Glutamatergic neuron (in vitro differentiated cells): ENCODE measurements around the gene SHANK1. TPM values are rescaled to one million over a fixed set of nuclear protein-coding genes. Genes with fewer than 3 reads are reported as not detected.

ENCODE experiments used
- DNase-seq: peaks from one replicate; pipeline ENCODE4 v3.0.0; 2022
- H3K27ac Mint-ChIP-seq: one replicate; pipeline ENCODE4 v1.8.0; 2020; ENCODE audit warnings: mild to moderate bottlenecking, mixed read lengths, inconsistent platforms; ENCODE audit not compliant: unreplicated experiment
- H3K27me3 Mint-ChIP-seq: one replicate; pipeline ENCODE4 v1.8.0; 2020; ENCODE audit warnings: mild to moderate bottlenecking, moderate library complexity, mixed read lengths, inconsistent platforms; ENCODE audit not compliant: unreplicated experiment
- H3K36me3 Mint-ChIP-seq: one replicate; pipeline ENCODE4 v1.8.0; 2020; ENCODE audit warnings: mild to moderate bottlenecking, mixed read lengths, inconsistent platforms; ENCODE audit not compliant: unreplicated experiment
- H3K4me1 Mint-ChIP-seq: one replicate; pipeline ENCODE4 v1.8.0; 2020; ENCODE audit warnings: mild to moderate bottlenecking, low read depth, mixed read lengths, inconsistent platforms; ENCODE audit not compliant: unreplicated experiment
- H3K4me3 Mint-ChIP-seq: one replicate; pipeline ENCODE4 v1.8.0; 2020; ENCODE audit warnings: mild to moderate bottlenecking, mixed read lengths, inconsistent platforms; ENCODE audit not compliant: unreplicated experiment
- H3K9me3 Mint-ChIP-seq: one replicate; pipeline ENCODE4 v1.8.0; 2020; ENCODE audit warnings: mild to moderate bottlenecking, moderate library complexity, mixed read lengths, inconsistent platforms; ENCODE audit not compliant: unreplicated experiment
- total RNA-seq: library from RNA; stranded (reverse); fragmentation: NEBNext Ultra II Directional; extraction: Animal tissue kit (Norgen Biotek cat#: 25700); gene quantifications from one replicate; pipeline ENCODE4 v1.2.1, GENCODE V29; 2021; ENCODE audit not compliant: unreplicated experiment
- TF ChIP-seq, protein P1 (sequence below): fragments of 200-600 bp; sonication (generic); IDR thresholded peaks from one replicate; pipeline ENCODE4 v1.5.0; 2021; ENCODE audit not compliant: partially characterized antibody, unreplicated experiment

SHANK1 gene
- total RNA-seq, 1 donor from 2014 or later, result 19.0 TPM

DNA sequence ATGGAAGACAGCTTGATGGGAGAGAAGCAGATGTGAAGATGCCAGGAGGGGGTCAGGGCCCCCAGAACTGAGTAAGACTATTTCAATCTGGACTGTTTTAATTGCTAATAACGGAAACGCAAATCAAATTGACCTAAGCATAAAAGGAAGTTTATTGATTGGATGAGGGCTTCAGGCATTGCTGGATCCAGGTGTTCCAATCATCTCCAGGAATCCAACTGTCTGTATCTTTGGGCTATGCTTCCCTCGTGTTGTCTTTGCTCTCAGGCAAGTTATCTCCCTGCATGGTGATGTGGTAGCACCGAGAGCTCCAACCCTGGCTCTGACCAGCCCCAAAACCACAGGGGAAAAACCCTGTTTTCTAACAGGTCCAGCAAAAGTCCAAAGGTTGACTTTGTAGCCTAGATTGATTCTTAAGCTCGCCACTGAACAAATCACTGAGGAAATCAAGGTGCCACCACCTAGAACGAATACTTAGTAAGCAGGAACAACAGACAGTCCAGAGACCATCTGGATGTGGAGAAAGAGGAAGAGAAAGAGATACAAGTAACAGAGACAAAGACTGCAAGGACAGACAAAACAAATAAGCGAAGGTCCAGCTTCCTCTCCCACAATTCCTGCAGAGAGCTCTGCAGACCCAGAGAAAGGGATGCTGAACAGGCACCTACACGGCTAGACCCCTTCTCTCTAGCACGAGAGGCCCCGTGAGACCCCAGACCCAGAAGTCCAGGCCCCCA is 71.6 kb downstream of the SHANK1 start:
- H3K36me3 Mint-ChIP-seq, result no peaks in the 10 kb centered on the region
- H3K9me3 Mint-ChIP-seq, result peaks cover 9% of the 10 kb centered on the region
- no peaks in the 10 kb centered on the region for H3K4me1 Mint-ChIP-seq
- TF ChIP-seq, protein P1, sequence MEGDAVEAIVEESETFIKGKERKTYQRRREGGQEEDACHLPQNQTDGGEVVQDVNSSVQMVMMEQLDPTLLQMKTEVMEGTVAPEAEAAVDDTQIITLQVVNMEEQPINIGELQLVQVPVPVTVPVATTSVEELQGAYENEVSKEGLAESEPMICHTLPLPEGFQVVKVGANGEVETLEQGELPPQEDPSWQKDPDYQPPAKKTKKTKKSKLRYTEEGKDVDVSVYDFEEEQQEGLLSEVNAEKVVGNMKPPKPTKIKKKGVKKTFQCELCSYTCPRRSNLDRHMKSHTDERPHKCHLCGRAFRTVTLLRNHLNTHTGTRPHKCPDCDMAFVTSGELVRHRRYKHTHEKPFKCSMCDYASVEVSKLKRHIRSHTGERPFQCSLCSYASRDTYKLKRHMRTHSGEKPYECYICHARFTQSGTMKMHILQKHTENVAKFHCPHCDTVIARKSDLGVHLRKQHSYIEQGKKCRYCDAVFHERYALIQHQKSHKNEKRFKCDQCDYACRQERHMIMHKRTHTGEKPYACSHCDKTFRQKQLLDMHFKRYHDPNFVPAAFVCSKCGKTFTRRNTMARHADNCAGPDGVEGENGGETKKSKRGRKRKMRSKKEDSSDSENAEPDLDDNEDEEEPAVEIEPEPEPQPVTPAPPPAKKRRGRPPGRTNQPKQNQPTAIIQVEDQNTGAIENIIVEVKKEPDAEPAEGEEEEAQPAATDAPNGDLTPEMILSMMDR, result no peak
- peaks cover 4% of the 10 kb centered on the region for H3K27me3 Mint-ChIP-seq
- no peak for DNase-seq
- H3K4me3 Mint-ChIP-seq, result no peak overlapping the region
- H3K27ac Mint-ChIP-seq, result no peak overlapping the region

GRCh38 chr19:50646074-50646807 is 73.4 kb downstream of the SHANK1 start:
- Mint-ChIP-seq H3K9me3 (peaks cover 4% of the 10 kb centered on the region), H3K4me3 (no peak overlapping the region), H3K27me3 (peaks cover 4% of the 10 kb centered on the region), H3K4me1 (no peaks in the 10 kb centered on the region), H3K36me3 (no peaks in the 10 kb centered on the region), H3K27ac (no peak overlapping the region)
- no peak for DNase-seq
- TF ChIP-seq, protein P1, result no peak

DNA sequence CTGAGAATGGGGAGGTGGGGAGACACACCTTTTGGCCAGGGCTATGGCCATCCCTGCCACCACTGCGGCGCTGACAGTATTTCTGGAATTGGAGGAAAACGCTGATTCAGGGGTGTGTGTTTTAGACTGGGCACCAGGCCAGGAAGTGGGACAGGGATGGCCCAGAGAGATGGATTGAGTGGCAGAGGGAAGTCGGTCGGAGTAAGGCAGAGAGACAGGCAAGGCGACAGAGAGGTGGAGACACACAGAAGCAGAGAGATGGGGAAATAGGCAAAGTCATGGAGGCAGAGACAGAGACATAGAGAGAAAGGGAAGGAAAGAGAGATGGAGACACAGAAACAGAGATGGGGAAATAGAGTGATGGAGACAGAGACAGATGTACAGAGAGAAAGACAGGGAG is 74.5 kb downstream of the SHANK1 start:
- no peak overlapping the region for H3K4me3 Mint-ChIP-seq
- DNase-seq, result no peak
- no peaks in the 10 kb centered on the region for H3K4me1 Mint-ChIP-seq
- TF ChIP-seq, protein P1, result no peak
- peaks cover 3% of the 10 kb centered on the region for H3K9me3 Mint-ChIP-seq
- no peak overlapping the region for H3K27ac Mint-ChIP-seq
- no peaks in the 10 kb centered on the region for H3K36me3 Mint-ChIP-seq
- peaks cover 4% of the 10 kb centered on the region for H3K27me3 Mint-ChIP-seq

GRCh38 chr19:50644315-50644915 is 75.2 kb downstream of the SHANK1 start:
- Mint-ChIP-seq H3K4me1 (no peaks in the 10 kb centered on the region), H3K27ac (no peak overlapping the region), H3K4me3 (no peak overlapping the region), H3K36me3 (no peaks in the 10 kb centered on the region), H3K27me3 (no peaks in the 10 kb centered on the region), H3K9me3 (peaks cover 3% of the 10 kb centered on the region)
- TF ChIP-seq, protein P1, result no peak
- DNase-seq, result no peak

GRCh38 chr19:50640368-50640767 is 79.2 kb downstream of the SHANK1 start:
- TF ChIP-seq, protein P1, result no peak
- Mint-ChIP-seq H3K27me3 (peaks cover 14% of the 10 kb centered on the region), H3K9me3 (peaks cover 13% of the 10 kb centered on the region), H3K4me1 (peaks cover 5% of the 10 kb centered on the region), H3K27ac (no peak overlapping the region), H3K4me3 (peak overlapping the region; percentile 58), H3K36me3 (peaks cover 11% of the 10 kb centered on the region)
- no peak for DNase-seq
